NCI-H446 (cell line): ENCODE data around the gene RNF20.
A peak's percentile ranks its signal among the peaks of the same experiment; 100 is the strongest.
"Not testable (repeated sequence)": the region's sequence is repeated elsewhere in the genome, so short reads cannot be mapped to it uniquely, and the experiment has no call there.

Experiments
- DNase-seq, 2 experiments: peaks; one replicate each; lab custom pipeline; 2025; lab: John Stamatoyannopoulos, UW

The RNF20 gene

GRCh38 chr9:101533334-101534204 is at the start of gene RNF20:
TSS of gene RNF20 (plus strand) at chr9:101533853. CDS start at chr9:101535424, 1,571 bp downstream.
- peak; percentile 95 to 96 for DNase-seq

- no peak for DNase-seq
These were observed 49.6 kb upstream of the RNF20 start for GRCh38 chr9:101484046-101484445.

GRCh38 chr9:101485924-101486692 is 47.5 kb upstream of the RNF20 start:
- peak in 1 of 2 experiments; percentile 48 for DNase-seq

GRCh38 chr9:101486693-101487442 is 46.8 kb upstream of the RNF20 start:
- peak; percentile 34 to 60 for DNase-seq

- peak in 1 of 2 experiments; percentile 34 for DNase-seq
These were observed 46.2 kb upstream of the RNF20 start for GRCh38 chr9:101487443-101487840.

- no peak for DNase-seq
These were observed 37.8 kb upstream of the RNF20 start for GRCh38 chr9:101495810-101496209.

GRCh38 chr9:101498323-101498722 is 35.3 kb upstream of the RNF20 start:
- no peak for DNase-seq

- no peak for DNase-seq
These were observed 29.5 kb upstream of the RNF20 start for GRCh38 chr9:101504188-101504587.

GRCh38 chr9:101508211-101508610 is 25.4 kb upstream of the RNF20 start:
- no peak for DNase-seq

- DNase-seq = no peak
These were observed 24.1 kb upstream of the RNF20 start for GRCh38 chr9:101509572-101509971.

- DNase-seq = no peak
These were observed 23.2 kb upstream of the RNF20 start for GRCh38 chr9:101510459-101510858.

- no peak for DNase-seq
These were observed 22.6 kb upstream of the RNF20 start for GRCh38 chr9:101511009-101511408.

GRCh38 chr9:101512116-101512515 is 21.5 kb upstream of the RNF20 start:
- DNase-seq = no peak

- no peak for DNase-seq
These were observed 20.3 kb upstream of the RNF20 start for GRCh38 chr9:101513351-101513750.

- no peak for DNase-seq
These were observed 19.6 kb upstream of the RNF20 start for GRCh38 chr9:101514071-101514470.

- no peak for DNase-seq
These were observed 17.0 kb upstream of the RNF20 start for GRCh38 chr9:101516655-101517054.

GRCh38 chr9:101518489-101518888 is 15.2 kb upstream of the RNF20 start:
- not testable (repeated sequence) for DNase-seq

- no peak for DNase-seq
These were observed 9.3 kb upstream of the RNF20 start for GRCh38 chr9:101524371-101524770.

- DNase-seq = no peak
These were observed 6.6 kb upstream of the RNF20 start for GRCh38 chr9:101527066-101527465.

GRCh38 chr9:101528015-101528414 is 5.6 kb upstream of the RNF20 start:
- DNase-seq = no peak

GRCh38 chr9:101530076-101530711 is 3.5 kb upstream of the RNF20 start:
- DNase-seq = peak; percentile 37 to 73

- no peak for DNase-seq
These were observed 2.7 kb downstream of the RNF20 start for GRCh38 chr9:101536351-101536750.
